Measurements from ENCODE around the gene ACR.
"Not testable (repeated sequence)": the region's sequence is repeated elsewhere in the genome, so short reads cannot be mapped to it uniquely, and the experiment has no call there.

The ACR gene

DNA sequence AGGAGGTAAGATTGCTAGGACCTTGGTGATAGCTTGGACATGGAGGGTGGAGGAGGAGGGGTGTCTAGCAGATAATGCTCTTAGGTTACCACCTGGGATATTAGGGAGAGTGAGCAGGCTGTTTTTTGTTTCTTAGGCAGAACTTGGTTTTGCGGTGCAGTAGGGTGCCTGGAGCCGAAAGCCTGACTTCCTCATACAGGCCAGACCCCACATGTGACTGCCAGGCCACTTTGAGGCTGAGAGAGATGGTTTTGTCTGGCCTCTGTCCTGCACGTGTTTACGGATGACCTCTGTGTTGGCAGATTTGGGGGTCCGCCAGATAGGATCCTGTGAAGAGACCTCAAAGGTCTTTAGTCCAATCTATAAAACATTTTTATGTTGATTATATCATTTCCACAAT, 47.3 kb downstream of the ACR start:
- H3K4me1 ChIP-seq (ENCODE audit: control insufficient read depth, insufficient read depth, low read length); H3K27me3 ChIP-seq (ENCODE audit: control insufficient read depth in 1 of 2, insufficient read depth in 2 of 2, low read length in 2 of 2); H3K36me3 ChIP-seq (ENCODE audit: control insufficient read depth in 2 of 2, insufficient read depth in 2 of 2, low read length in 2 of 2); H3K27ac ChIP-seq (ENCODE audit: low read length); H3K4me3 ChIP-seq (ENCODE audit: low read length in 2 of 2); H3K9ac ChIP-seq (ENCODE audit: low read length in 2 of 2); H3K9me3 ChIP-seq (ENCODE audit: control insufficient read depth in 2 of 2, low read length in 2 of 2): not testable (repeated sequence)

DNA sequence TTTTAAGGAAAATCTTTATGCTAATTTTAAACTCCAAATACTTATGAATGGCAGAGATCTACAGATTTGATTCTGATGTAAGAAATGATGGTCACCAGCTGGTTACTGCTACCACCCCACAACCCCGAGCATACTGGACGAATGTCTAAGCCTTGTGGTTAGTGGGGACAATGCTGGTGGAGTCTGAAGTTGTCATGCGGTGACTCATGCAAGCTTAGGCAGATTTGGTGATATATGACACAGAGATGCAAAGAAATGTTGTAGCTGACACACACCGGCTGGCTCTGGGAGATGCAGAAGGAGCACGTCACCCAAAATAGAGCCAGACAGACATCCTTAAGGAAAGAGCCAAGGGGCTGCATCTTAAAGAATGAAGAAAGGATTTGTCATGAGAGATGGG, 48.9 kb downstream of the ACR start:
- H3K4me1 ChIP-seq (ENCODE audit: control insufficient read depth, insufficient read depth, low read length); H3K9ac ChIP-seq (ENCODE audit: low read length in 2 of 2); H3K9me3 ChIP-seq (ENCODE audit: control insufficient read depth in 2 of 2, low read length in 2 of 2); H3K4me3 ChIP-seq (ENCODE audit: low read length in 2 of 2); H3K36me3 ChIP-seq (ENCODE audit: control insufficient read depth in 2 of 2, insufficient read depth in 2 of 2, low read length in 2 of 2); H3K27ac ChIP-seq (ENCODE audit: low read length); H3K27me3 ChIP-seq (ENCODE audit: control insufficient read depth in 1 of 2, insufficient read depth in 2 of 2, low read length in 2 of 2): not testable (repeated sequence)

Data from stomach smooth muscle (tissue), 2 donors.